GM23338 (cell line): ENCODE measurements around the gene RUBCN. TPM values are rescaled to one million over a fixed set of nuclear protein-coding genes. Genes with fewer than 3 reads are reported as not detected.
"Not testable (repeated sequence)": the region's sequence is repeated elsewhere in the genome, so short reads cannot be mapped to it uniquely, and the experiment has no call there.

Source experiments
- ATAC-seq: fragments of 200-7000 bp; cut with Tn5 transposase; 3 replicates; pipeline ENCODE4 v1.9.1; 2020
- DNase-seq: peaks from one replicate; pipeline ENCODE4 v3.0.0-alpha.2; 2015; ENCODE audit warnings: low spot score
- H2AFZ ChIP-seq: fragments of 200-600 bp; sonication (generic); 2 replicates; pipeline ENCODE4 v1.8.0; 2016; ENCODE audit warnings: antibody characterized with exemption, mild to moderate bottlenecking, moderate library complexity
- H3F3A ChIP-seq: fragments of 200-600 bp; sonication (generic); replicated peaks from 2 replicates; pipeline ENCODE4 v1.8.0; 2017; ENCODE audit warnings: antibody characterized with exemption, mixed run types, low read depth
- H3K27ac ChIP-seq: fragments of 200-600 bp; sonication (generic); 2 replicates; pipeline ENCODE4 v1.6.1; 2016; ENCODE audit warnings: low read depth
- H3K27me3 ChIP-seq: fragments of 200-600 bp; sonication (generic); 2 replicates; pipeline ENCODE4 v1.8.0; 2016; ENCODE audit warnings: mild to moderate bottlenecking, mixed run types, moderate library complexity; ENCODE audit not compliant: insufficient read depth
- H3K36me3 ChIP-seq: fragments of 200-600 bp; sonication (generic); 2 replicates; pipeline ENCODE4 v1.8.0; 2016; ENCODE audit warnings: mild to moderate bottlenecking; ENCODE audit not compliant: insufficient read depth
- H3K4me1 ChIP-seq: fragments of 200-600 bp; sonication (generic); 2 replicates; pipeline ENCODE4 v1.8.0; 2016; ENCODE audit warnings: mild to moderate bottlenecking, moderate library complexity; ENCODE audit not compliant: insufficient read depth
- H3K4me2 ChIP-seq: fragments of 200-600 bp; sonication (generic); 2 replicates; pipeline ENCODE4 v1.7.1; 2017; ENCODE audit warnings: mixed run types
- H3K4me3 ChIP-seq: fragments of 200-600 bp; sonication (generic); 2 replicates; pipeline ENCODE4 v1.6.1; 2016; ENCODE audit warnings: mixed run types
- H3K79me2 ChIP-seq: fragments of 200-600 bp; sonication (generic); replicated peaks from 2 replicates; pipeline ENCODE4 v1.8.0; 2017; ENCODE audit warnings: mild to moderate bottlenecking; ENCODE audit not compliant: insufficient read depth
- H3K9me2 ChIP-seq: fragments of 200-600 bp; sonication (generic); 2 replicates; pipeline ENCODE4 v1.8.0; 2017; ENCODE audit not compliant: insufficient read depth
- H4K20me1 ChIP-seq: fragments of 200-600 bp; sonication (generic); replicated peaks from 2 replicates; pipeline ENCODE4 v1.8.0; 2017; ENCODE audit warnings: mild to moderate bottlenecking; ENCODE audit not compliant: insufficient read depth
- H3K27ac Mint-ChIP-seq: 2 replicates; pipeline ENCODE4 v1.8.0; 2020; ENCODE audit warnings: inconsistent platforms, mild to moderate bottlenecking, moderate library complexity, mixed read lengths
- H3K27me3 Mint-ChIP-seq: 3 replicates; pipeline ENCODE4 v1.8.0; 2022; ENCODE audit warnings: low read depth, mild to moderate bottlenecking, moderate library complexity, mixed read lengths, inconsistent platforms; ENCODE audit not compliant: insufficient read depth, poor library complexity
- H3K36me3 Mint-ChIP-seq: 3 replicates; pipeline ENCODE4 v1.8.0; 2021; ENCODE audit warnings: low read depth, mild to moderate bottlenecking, inconsistent platforms, moderate library complexity, mixed read lengths
- H3K4me1 Mint-ChIP-seq: 3 replicates; pipeline ENCODE4 v1.8.0; 2020; ENCODE audit warnings: mild to moderate bottlenecking, inconsistent platforms, mixed read lengths
- H3K4me3 Mint-ChIP-seq: 3 replicates; pipeline ENCODE4 v1.8.0; 2021; ENCODE audit warnings: moderate library complexity, mild to moderate bottlenecking, inconsistent platforms, mixed read lengths
- H3K9me3 Mint-ChIP-seq: 3 replicates; pipeline ENCODE4 v1.8.0; 2020; ENCODE audit warnings: moderate library complexity, mild to moderate bottlenecking, inconsistent platforms, mixed read lengths
- polyA plus RNA-seq: library from polyadenylated mRNA; unstranded; fragments of >200 nt; fragmentation: Nextera tagmentation; extraction: Ambion mirVana; gene quantifications from 2 replicates; pipeline ENCODE4 v1.2.1, GENCODE V29; 2016
- total RNA-seq: library from RNA; depleted of rRNA; stranded (reverse); fragments of >200 nt; shearing (Covaris generic); gene quantifications from 2 replicates; pipeline ENCODE4 v1.2.3, GENCODE V29; 2014

The RUBCN gene
- total and polyA plus RNA-seq, 2 experiments from 2014 or later, result 13.1 to 33.2 TPM

- not testable (repeated sequence) for H3K36me3 ChIP-seq, H3K27me3 ChIP-seq, H3K4me1 ChIP-seq, H3F3A ChIP-seq, H3K79me2 ChIP-seq, H3K9me3 Mint-ChIP-seq, H3K27me3 Mint-ChIP-seq, H2AFZ ChIP-seq, H3K4me2 ChIP-seq, H3K4me3 Mint-ChIP-seq, DNase-seq, H3K27ac ChIP-seq, H4K20me1 ChIP-seq, H3K4me3 ChIP-seq, H3K36me3 Mint-ChIP-seq, H3K27ac Mint-ChIP-seq, H3K9me2 ChIP-seq
- H3K4me1 Mint-ChIP-seq, result peaks cover 12% of the 10 kb centered on the region
- peak; percentile 17 for ATAC-seq
Observed at GRCh38 chr3:197662352-197662751, 74.4 kb downstream of the RUBCN start.

GRCh38 chr3:197661874-197662273 lies 74.8 kb downstream of the RUBCN start:
- H3F3A ChIP-seq, H3K9me2 ChIP-seq, H3K4me3 ChIP-seq, H3K27me3 Mint-ChIP-seq, H3K4me2 ChIP-seq, H3K79me2 ChIP-seq, H3K27me3 ChIP-seq, H3K27ac ChIP-seq, H3K27ac Mint-ChIP-seq, H3K36me3 Mint-ChIP-seq, H2AFZ ChIP-seq, H3K4me3 Mint-ChIP-seq, H3K9me3 Mint-ChIP-seq, H3K36me3 ChIP-seq, H3K4me1 ChIP-seq, H4K20me1 ChIP-seq, ATAC-seq: not testable (repeated sequence)
- peak; percentile 0 for DNase-seq
- peaks cover 12% of the 10 kb centered on the region for H3K4me1 Mint-ChIP-seq

GRCh38 chr3:197661234-197661834 lies 75.4 kb downstream of the RUBCN start:
- H3K79me2 ChIP-seq, H3K27me3 Mint-ChIP-seq, H3K9me2 ChIP-seq, H4K20me1 ChIP-seq, H3K4me3 ChIP-seq, H3K27ac ChIP-seq, H3K4me3 Mint-ChIP-seq, ATAC-seq, H3K36me3 ChIP-seq, H3K9me3 Mint-ChIP-seq, H3K27me3 ChIP-seq, H3K4me2 ChIP-seq, H3K27ac Mint-ChIP-seq, DNase-seq, H2AFZ ChIP-seq, H3K4me1 ChIP-seq, H3K36me3 Mint-ChIP-seq, H3F3A ChIP-seq: not testable (repeated sequence)
- peaks cover 12% of the 10 kb centered on the region for H3K4me1 Mint-ChIP-seq

- H3K4me2 ChIP-seq, H3K27me3 Mint-ChIP-seq, ATAC-seq: not testable (repeated sequence)
Observed at GRCh38 chr3:197659701-197660100, 77.0 kb downstream of the RUBCN start.

GRCh38 chr3:197659144-197659543 lies 77.6 kb downstream of the RUBCN start:
- not testable (repeated sequence) for H3K79me2 ChIP-seq, H3K9me2 ChIP-seq, H3K9me3 Mint-ChIP-seq, H3K27ac Mint-ChIP-seq, H3F3A ChIP-seq, H3K4me2 ChIP-seq, H3K27me3 ChIP-seq, H2AFZ ChIP-seq, H3K4me3 ChIP-seq, H3K27ac ChIP-seq, H3K36me3 Mint-ChIP-seq, ATAC-seq, H3K4me1 ChIP-seq, H4K20me1 ChIP-seq, H3K27me3 Mint-ChIP-seq, DNase-seq, H3K4me3 Mint-ChIP-seq, H3K36me3 ChIP-seq
- H3K4me1 Mint-ChIP-seq, result peaks cover 12% of the 10 kb centered on the region

More at GRCh38 chr3:197659701-197660100, 77.0 kb downstream of the RUBCN start:
- H3K4me1 ChIP-seq, H3K36me3 ChIP-seq, H2AFZ ChIP-seq, H3K4me3 ChIP-seq, H3F3A ChIP-seq, H3K27ac ChIP-seq, H4K20me1 ChIP-seq, H3K79me2 ChIP-seq, H3K4me3 Mint-ChIP-seq, DNase-seq, H3K9me2 ChIP-seq, H3K9me3 Mint-ChIP-seq, H3K27ac Mint-ChIP-seq, H3K27me3 ChIP-seq, H3K36me3 Mint-ChIP-seq: not testable (repeated sequence)
- peaks cover 12% of the 10 kb centered on the region for H3K4me1 Mint-ChIP-seq

- H2AFZ ChIP-seq, H3F3A ChIP-seq, H3K27me3 ChIP-seq, H3K36me3 Mint-ChIP-seq, H3K9me2 ChIP-seq, H3K27me3 Mint-ChIP-seq, H4K20me1 ChIP-seq, H3K36me3 ChIP-seq, H3K27ac ChIP-seq, H3K27ac Mint-ChIP-seq, H3K4me1 ChIP-seq, H3K9me3 Mint-ChIP-seq, H3K4me3 ChIP-seq, H3K79me2 ChIP-seq, DNase-seq, H3K4me2 ChIP-seq, H3K4me3 Mint-ChIP-seq, ATAC-seq: not testable (repeated sequence)
- H3K4me1 Mint-ChIP-seq, result peaks cover 12% of the 10 kb centered on the region
Observed at GRCh38 chr3:197658706-197659105, 78.0 kb downstream of the RUBCN start.
